Neural cell (in vitro differentiated cells): ENCODE data around the gene SRGAP3. TPM values are rescaled to one million over a fixed set of nuclear protein-coding genes. Genes with fewer than 3 reads are reported as not detected.

Experiments used
- H2AFZ ChIP-seq: fragments of 200-600, 300-800 bp; sonication (generic), shearing (Covaris generic); 2 replicates; pipeline ENCODE4 v1.6.0; 2014; ENCODE audit warnings: low read depth, mild to moderate bottlenecking, antibody characterized with exemption, low read length, moderate library complexity
- H3F3A ChIP-seq: fragments of 200-600 bp; shearing (Covaris generic); 2 replicates; pipeline ENCODE4 v1.6.1; 2016; ENCODE audit warnings: mild to moderate bottlenecking, moderate library complexity, mixed read lengths, antibody characterized with exemption, low read length; ENCODE audit not compliant: insufficient read depth, poor library complexity, severe bottlenecking
- H3K27ac ChIP-seq: fragments of 200-600, 300-800 bp; sonication (generic), shearing (Covaris generic); 2 replicates; pipeline ENCODE4 v1.5.1; 2014; ENCODE audit warnings: mild to moderate bottlenecking, low read length, moderate library complexity
- H3K27me3 ChIP-seq: fragments of 300-800, 200-600 bp; sonication (generic), shearing (Covaris generic); 2 replicates; pipeline ENCODE4 v1.6.0; 2014; ENCODE audit warnings: mild to moderate bottlenecking, low read depth, low read length, moderate library complexity; ENCODE audit not compliant: insufficient read depth
- H3K36me3 ChIP-seq: fragments of 300-800, 200-600 bp; sonication (generic), shearing (Covaris generic); 2 replicates; pipeline ENCODE4 v1.5.1; 2014; ENCODE audit warnings: mild to moderate bottlenecking, antibody characterized with exemption, low read length, moderate library complexity; ENCODE audit not compliant: insufficient read depth
- H3K4me2 ChIP-seq: fragments of 300-800, 200-600 bp; sonication (generic), shearing (Covaris generic); 2 replicates; pipeline ENCODE4 v1.6.0; 2014; ENCODE audit warnings: mild to moderate bottlenecking, low read length
- H3K4me3 ChIP-seq: fragments of 300-800, 200-600 bp; sonication (generic), shearing (Covaris generic); 2 replicates; pipeline ENCODE4 v1.5.1; 2014; ENCODE audit warnings: mild to moderate bottlenecking, low read length, moderate library complexity
- H3K79me2 ChIP-seq: fragments of 200-600 bp; shearing (Covaris generic); replicated peaks from 2 replicates; pipeline ENCODE4 v1.6.0; 2014; ENCODE audit warnings: mild to moderate bottlenecking, low read length, moderate library complexity; ENCODE audit not compliant: insufficient read depth
- H3K9ac ChIP-seq: fragments of 300-800, 200-600 bp; sonication (generic), shearing (Covaris generic); 2 replicates; pipeline ENCODE4 v1.6.1; 2016; ENCODE audit warnings: mild to moderate bottlenecking, low read length, mixed read lengths
- H3K9me2 ChIP-seq: fragments of 200-600 bp; shearing (Covaris generic); 2 replicates; pipeline ENCODE4 v1.6.1; 2016; ENCODE audit warnings: mild to moderate bottlenecking, low read length, mixed read lengths; ENCODE audit not compliant: insufficient read depth
- H3K9me3 ChIP-seq: fragments of 200-600, 300-800 bp; sonication (generic), shearing (Covaris generic); 2 replicates; pipeline ENCODE4 v1.6.1; 2016; ENCODE audit warnings: mild to moderate bottlenecking, mixed run types, low read length, moderate library complexity, mixed read lengths
- H4K20me1 ChIP-seq: fragments of 200-600 bp; shearing (Covaris generic); 2 replicates; pipeline ENCODE4 v1.6.1; 2016; ENCODE audit warnings: mild to moderate bottlenecking, mixed run types; ENCODE audit not compliant: insufficient read depth
- CTCF ChIP-seq: fragments of 450-650 bp; IDR thresholded peaks from 2 replicates; pipeline ENCODE4 v1.5.1; 2014; ENCODE audit warnings: antibody characterized with exemption, mild to moderate bottlenecking, moderate library complexity; ENCODE audit not compliant: poor library complexity, severe bottlenecking
- EP300 ChIP-seq: fragments of 450-650 bp; conservative IDR thresholded peaks from 2 replicates; pipeline ENCODE4 v1.6.1; 2014; ENCODE audit warnings: antibody characterized with exemption, mild to moderate bottlenecking, moderate library complexity; ENCODE audit not compliant: poor library complexity, severe bottlenecking
- EZH2 ChIP-seq: fragments of 200-600, 300-800 bp; shearing (Covaris generic), sonication (generic); IDR thresholded peaks from 2 replicates; pipeline ENCODE4 v1.6.1; 2014; ENCODE audit warnings: antibody characterized with exemption, low read length, borderline replicate concordance, mild to moderate bottlenecking; ENCODE audit not compliant: insufficient read depth, poor library complexity, severe bottlenecking
- MXI1 ChIP-seq: fragments of 450-650 bp; conservative IDR thresholded peaks from 2 replicates; pipeline ENCODE4 v1.6.1; 2014; ENCODE audit warnings: antibody characterized with exemption, mild to moderate bottlenecking; ENCODE audit not compliant: poor library complexity, severe bottlenecking
- POLR2AphosphoS5 ChIP-seq: IDR thresholded peaks from 2 replicates; pipeline ENCODE4 v1.6.1; 2012
- RAD21 ChIP-seq: fragments of 450-650 bp; conservative IDR thresholded peaks from 2 replicates; pipeline ENCODE4 v1.6.1; 2014; ENCODE audit warnings: antibody characterized with exemption, mild to moderate bottlenecking, moderate library complexity
- REST ChIP-seq: IDR thresholded peaks from 2 replicates; pipeline ENCODE4 v1.6.1; 2012; ENCODE audit warnings: borderline replicate concordance
- SMC3 ChIP-seq: fragments of 450-650 bp; conservative IDR thresholded peaks from 2 replicates; pipeline ENCODE4 v1.6.1; 2014; ENCODE audit warnings: antibody characterized with exemption, mild to moderate bottlenecking, moderate library complexity; ENCODE audit not compliant: poor library complexity
- TAF1 ChIP-seq: IDR thresholded peaks from 2 replicates; pipeline ENCODE4 v1.6.1; 2012; ENCODE audit warnings: low read depth
- polyA plus RNA-seq: library from polyadenylated mRNA; depleted of rRNA; stranded (reverse); fragments of >200 nt; gene quantifications from 2 replicates; pipeline ENCODE4 v1.2.3, GENCODE V29; 2014

The SRGAP3 gene
- polyA plus RNA-seq, 1 donor from 2014 or later = 31.5 TPM

DNA sequence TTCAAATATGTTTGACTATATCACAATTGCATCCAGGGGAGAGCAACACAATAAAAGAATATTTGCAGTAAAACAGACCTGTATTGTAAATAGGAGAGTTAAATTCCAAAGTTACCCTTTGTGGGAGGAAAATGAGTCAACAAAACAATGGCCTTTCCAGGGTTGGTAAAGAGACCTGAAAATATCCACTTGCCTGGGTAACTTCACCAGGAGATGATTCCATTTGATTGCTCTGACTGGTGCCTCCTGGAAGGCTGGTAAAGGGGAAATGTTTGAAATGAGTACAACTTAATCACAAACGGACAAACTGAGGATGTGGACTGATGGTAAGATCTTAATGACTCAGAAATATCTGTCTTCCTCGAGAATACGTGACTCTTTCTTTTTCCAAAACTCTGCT is 43.6 kb upstream of the SRGAP3 start:
- no peaks in the 10 kb centered on the region for H3K36me3 ChIP-seq
- H4K20me1 ChIP-seq = no peaks in the 10 kb centered on the region
- no peak overlapping the region for H3K4me3 ChIP-seq
- H3K9me3 ChIP-seq = no peaks in the 10 kb centered on the region
- no peak overlapping the region for H3K4me2 ChIP-seq
- no peak overlapping the region for H2AFZ ChIP-seq
- no peaks in the 10 kb centered on the region for H3K9me2 ChIP-seq
- no peak overlapping the region for H3K9ac ChIP-seq
- no peaks in the 10 kb centered on the region for H3K79me2 ChIP-seq
- no peak overlapping the region for H3K27ac ChIP-seq
- H3F3A ChIP-seq = no peaks in the 10 kb centered on the region
- no peak for TF ChIP-seq RAD21
- no peak for TF ChIP-seq POLR2AphosphoS5
- no peak for TF ChIP-seq REST
- no peak for TF ChIP-seq EZH2
- no peak for TF ChIP-seq EP300
- TF ChIP-seq CTCF = no peak
- TF ChIP-seq TAF1 = no peak
- no peak for TF ChIP-seq SMC3
- TF ChIP-seq MXI1 = no peak
- no peaks in the 10 kb centered on the region for H3K27me3 ChIP-seq

DNA sequence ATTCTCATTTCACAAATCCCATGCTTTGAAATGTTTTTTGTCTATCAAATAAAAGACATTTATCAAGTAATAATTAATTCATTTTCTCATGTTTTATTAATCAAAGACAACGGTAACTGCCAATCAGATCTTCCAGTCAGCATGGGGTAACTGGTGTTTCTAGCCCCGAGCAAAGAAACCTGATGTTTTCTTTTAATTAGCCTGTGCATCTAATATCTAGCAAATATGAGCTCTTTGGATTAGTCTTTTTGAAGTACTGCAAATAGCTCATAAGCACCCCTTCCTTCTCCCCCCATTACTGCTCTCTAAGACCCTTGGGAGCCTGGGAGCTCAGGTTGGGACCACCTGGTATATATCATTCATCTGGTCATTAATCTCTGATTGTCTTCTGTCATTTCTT is 43.1 kb upstream of the SRGAP3 start:
- Histone ChIP-seq H3K27me3 (no peaks in the 10 kb centered on the region), H3K36me3 (no peaks in the 10 kb centered on the region), H3K9me2 (no peaks in the 10 kb centered on the region), H3K9me3 (no peaks in the 10 kb centered on the region), H2AFZ (no peak overlapping the region), H3K4me2 (no peak overlapping the region), H3K27ac (no peak overlapping the region), H3F3A (no peaks in the 10 kb centered on the region), H3K79me2 (no peaks in the 10 kb centered on the region), H3K4me3 (no peak overlapping the region), H3K9ac (no peak overlapping the region), H4K20me1 (no peaks in the 10 kb centered on the region)
- no peak for TF ChIP-seq MXI1
- TF ChIP-seq CTCF = no peak
